HK-2 (cell line): ENCODE data around the gene MATN4.
A peak's percentile ranks its signal among the peaks of the same experiment; 100 is the strongest.

Experiments
- DNase-seq: peaks from one replicate; pipeline ENCODE4 v3.0.0-alpha.2; 2018; ENCODE audit not compliant: unreplicated experiment

The MATN4 gene

GRCh38 chr20:45341579-45341938 lies 33.5 kb upstream of the MATN4 start:
- DNase-seq, result no peak

- DNase-seq, result no peak
Observed at GRCh38 chr20:45340951-45341350, 32.9 kb upstream of the MATN4 start.

GRCh38 chr20:45340236-45340847 lies 32.2 kb upstream of the MATN4 start:
- no peak for DNase-seq

GRCh38 chr20:45339799-45340198 lies 31.7 kb upstream of the MATN4 start:
- no peak for DNase-seq

- no peak for DNase-seq
Observed at GRCh38 chr20:45339084-45339483, 31.0 kb upstream of the MATN4 start.

GRCh38 chr20:45338121-45339030 lies 30.3 kb upstream of the MATN4 start:
- DNase-seq, result no peak

- peak; percentile 93 for DNase-seq
Observed at GRCh38 chr20:45337367-45338120, 29.4 kb upstream of the MATN4 start.

GRCh38 chr20:45336530-45337366 lies 28.6 kb upstream of the MATN4 start:
- DNase-seq, result peak; percentile 80

- no peak for DNase-seq
Observed at GRCh38 chr20:45330476-45330875, 22.4 kb upstream of the MATN4 start.

GRCh38 chr20:45329497-45330319 lies 21.6 kb upstream of the MATN4 start:
- no peak for DNase-seq

- DNase-seq, result no peak
Observed at GRCh38 chr20:45328451-45328850, 20.4 kb upstream of the MATN4 start.

GRCh38 chr20:45325371-45325770 lies 17.3 kb upstream of the MATN4 start:
- DNase-seq, result no peak

GRCh38 chr20:45323731-45324130 lies 15.6 kb upstream of the MATN4 start:
- no peak for DNase-seq

- DNase-seq, result no peak
Observed at GRCh38 chr20:45322952-45323383, 14.9 kb upstream of the MATN4 start.

- no peak for DNase-seq
Observed at GRCh38 chr20:45320948-45321595, 13.0 kb upstream of the MATN4 start.

- no peak for DNase-seq
Observed at GRCh38 chr20:45318948-45319347, 10.8 kb upstream of the MATN4 start.

- no peak for DNase-seq
Observed at GRCh38 chr20:45318386-45318939, 10.4 kb upstream of the MATN4 start.

- no peak for DNase-seq
Observed at GRCh38 chr20:45317826-45318225, 9.7 kb upstream of the MATN4 start.

GRCh38 chr20:45316150-45317080 lies 8.3 kb upstream of the MATN4 start:
- DNase-seq, result no peak
